Activated naive CD8-positive, alpha-beta T cell treated with anti-CD3 and anti-CD28 coated beads for 36 hours (primary cell): ENCODE measurements around the gene SIGLEC12. TPM values are rescaled to one million over a fixed set of nuclear protein-coding genes. Genes with fewer than 3 reads are reported as not detected.

Experiments
- DNase-seq: peaks from one replicate; pipeline ENCODE4 v3.0.0; 2021
- H3K27ac Mint-ChIP-seq: one replicate; pipeline ENCODE4 v1.8.0; 2022; ENCODE audit warnings: mild to moderate bottlenecking, moderate library complexity, mixed read lengths
- H3K27me3 Mint-ChIP-seq: one replicate; pipeline ENCODE4 v1.8.0; 2022; ENCODE audit warnings: mild to moderate bottlenecking, mixed read lengths
- H3K36me3 Mint-ChIP-seq: one replicate; pipeline ENCODE4 v1.8.0; 2021; ENCODE audit warnings: mild to moderate bottlenecking, mixed read lengths
- H3K4me1 Mint-ChIP-seq: one replicate; pipeline ENCODE4 v1.8.0; 2021; ENCODE audit warnings: mixed read lengths
- H3K4me3 Mint-ChIP-seq: one replicate; pipeline ENCODE4 v1.8.0; 2022; ENCODE audit warnings: mild to moderate bottlenecking, moderate library complexity, mixed read lengths
- H3K9me3 Mint-ChIP-seq: one replicate; pipeline ENCODE4 v1.8.0; 2022; ENCODE audit warnings: mixed read lengths
- total RNA-seq, 2 experiments: library from RNA; stranded (reverse); gene quantifications; one replicate each; pipeline ENCODE4 v1.2.3, GENCODE V29; 2021

Gene SIGLEC12
- under 1 TPM; 0.33 to 0.76 TPM for total RNA-seq

GRCh38 chr19:51501594-51502263, at the start of gene SIGLEC12:
Gene SIGLEC12, minus strand, starts transcription at chr19:51501800. Its CDS starts 67 bp downstream, at chr19:51501733.
- H3K9me3 Mint-ChIP-seq = no peaks in the 10 kb centered on the region
- no peak within 1 kb of the TSS for H3K4me3 Mint-ChIP-seq
- no peaks in the 10 kb centered on the region for H3K36me3 Mint-ChIP-seq
- H3K4me1 Mint-ChIP-seq = peaks cover 12% of the 10 kb centered on the region
- DNase-seq = peak; percentile 31
- no peaks in the 10 kb centered on the region for H3K27me3 Mint-ChIP-seq
- H3K27ac Mint-ChIP-seq = peak within 1 kb of the TSS; percentile 31

- no peaks in the 10 kb centered on the region for H3K9me3 Mint-ChIP-seq
- peaks cover 67% of the 10 kb centered on the region for H3K27me3 Mint-ChIP-seq
- H3K27ac Mint-ChIP-seq = no peak overlapping the region
- no peak for DNase-seq
- peaks cover 13% of the 10 kb centered on the region for H3K4me1 Mint-ChIP-seq
- no peak overlapping the region for H3K4me3 Mint-ChIP-seq
- H3K36me3 Mint-ChIP-seq = no peaks in the 10 kb centered on the region
Observed at GRCh38 chr19:51550848-51551672, 49.5 kb upstream of the SIGLEC12 start.

GRCh38 chr19:51549533-51550324, 48.1 kb upstream of the SIGLEC12 start:
- peaks cover 13% of the 10 kb centered on the region for H3K4me1 Mint-ChIP-seq
- no peaks in the 10 kb centered on the region for H3K9me3 Mint-ChIP-seq
- no peaks in the 10 kb centered on the region for H3K36me3 Mint-ChIP-seq
- DNase-seq = no peak
- no peak overlapping the region for H3K4me3 Mint-ChIP-seq
- H3K27ac Mint-ChIP-seq = no peak overlapping the region
- H3K27me3 Mint-ChIP-seq = peaks cover 65% of the 10 kb centered on the region

- H3K4me1 Mint-ChIP-seq = peaks cover 13% of the 10 kb centered on the region
- DNase-seq = no peak
- no peaks in the 10 kb centered on the region for H3K9me3 Mint-ChIP-seq
- H3K4me3 Mint-ChIP-seq = no peak overlapping the region
- H3K27ac Mint-ChIP-seq = no peak overlapping the region
- no peaks in the 10 kb centered on the region for H3K36me3 Mint-ChIP-seq
- H3K27me3 Mint-ChIP-seq = peaks cover 63% of the 10 kb centered on the region
Observed at GRCh38 chr19:51548891-51549305, 47.3 kb upstream of the SIGLEC12 start.

- no peaks in the 10 kb centered on the region for H3K36me3 Mint-ChIP-seq
- H3K4me3 Mint-ChIP-seq = no peak overlapping the region
- no peak for DNase-seq
- no peaks in the 10 kb centered on the region for H3K9me3 Mint-ChIP-seq
- no peak overlapping the region for H3K27ac Mint-ChIP-seq
- H3K27me3 Mint-ChIP-seq = peaks cover 64% of the 10 kb centered on the region
- peaks cover 13% of the 10 kb centered on the region for H3K4me1 Mint-ChIP-seq
Observed at GRCh38 chr19:51548213-51548651, 46.6 kb upstream of the SIGLEC12 start.

GRCh38 chr19:51547397-51548212, 46.0 kb upstream of the SIGLEC12 start:
- peaks cover 13% of the 10 kb centered on the region for H3K4me1 Mint-ChIP-seq
- no peak overlapping the region for H3K27ac Mint-ChIP-seq
- H3K4me3 Mint-ChIP-seq = no peak overlapping the region

GRCh38 chr19:51546650-51547396, 45.2 kb upstream of the SIGLEC12 start:
- H3K4me1 Mint-ChIP-seq = peaks cover 13% of the 10 kb centered on the region
- no peaks in the 10 kb centered on the region for H3K9me3 Mint-ChIP-seq
- H3K27ac Mint-ChIP-seq = no peak overlapping the region
- no peaks in the 10 kb centered on the region for H3K36me3 Mint-ChIP-seq
- no peak for DNase-seq
- H3K27me3 Mint-ChIP-seq = peaks cover 53% of the 10 kb centered on the region
- H3K4me3 Mint-ChIP-seq = no peak overlapping the region

More at GRCh38 chr19:51547397-51548212, 46.0 kb upstream of the SIGLEC12 start:
- Mint-ChIP-seq H3K9me3 (no peaks in the 10 kb centered on the region), H3K27me3 (peaks cover 58% of the 10 kb centered on the region), H3K36me3 (no peaks in the 10 kb centered on the region)
- DNase-seq = no peak

- H3K27ac Mint-ChIP-seq = no peak overlapping the region
- H3K9me3 Mint-ChIP-seq = no peaks in the 10 kb centered on the region
- no peak for DNase-seq
- H3K27me3 Mint-ChIP-seq = peaks cover 46% of the 10 kb centered on the region
- H3K36me3 Mint-ChIP-seq = no peaks in the 10 kb centered on the region
- no peak overlapping the region for H3K4me3 Mint-ChIP-seq
- peaks cover 9% of the 10 kb centered on the region for H3K4me1 Mint-ChIP-seq
Observed at GRCh38 chr19:51546107-51546649, 44.6 kb upstream of the SIGLEC12 start.

GRCh38 chr19:51544038-51544437, 42.4 kb upstream of the SIGLEC12 start:
- H3K27me3 Mint-ChIP-seq = peaks cover 42% of the 10 kb centered on the region
- no peaks in the 10 kb centered on the region for H3K9me3 Mint-ChIP-seq
- no peak overlapping the region for H3K4me3 Mint-ChIP-seq
- no peak for DNase-seq
- H3K36me3 Mint-ChIP-seq = no peaks in the 10 kb centered on the region
- H3K27ac Mint-ChIP-seq = no peak overlapping the region
- peaks cover 6% of the 10 kb centered on the region for H3K4me1 Mint-ChIP-seq

GRCh38 chr19:51542699-51543098, 41.1 kb upstream of the SIGLEC12 start:
- Mint-ChIP-seq H3K27ac (no peak overlapping the region), H3K9me3 (no peaks in the 10 kb centered on the region), H3K36me3 (no peaks in the 10 kb centered on the region), H3K4me3 (no peak overlapping the region), H3K27me3 (peaks cover 43% of the 10 kb centered on the region), H3K4me1 (peaks cover 6% of the 10 kb centered on the region)
- DNase-seq = no peak

GRCh38 chr19:51541458-51542357, 40.1 kb upstream of the SIGLEC12 start:
- no peaks in the 10 kb centered on the region for H3K36me3 Mint-ChIP-seq
- H3K27me3 Mint-ChIP-seq = peaks cover 43% of the 10 kb centered on the region
- H3K27ac Mint-ChIP-seq = no peak overlapping the region
- no peak overlapping the region for H3K4me3 Mint-ChIP-seq
- DNase-seq = no peak
- no peaks in the 10 kb centered on the region for H3K9me3 Mint-ChIP-seq
- peaks cover 5% of the 10 kb centered on the region for H3K4me1 Mint-ChIP-seq

- Mint-ChIP-seq H3K27me3 (peaks cover 45% of the 10 kb centered on the region), H3K27ac (no peak overlapping the region), H3K4me3 (no peak overlapping the region), H3K4me1 (no peaks in the 10 kb centered on the region), H3K9me3 (peaks cover 2% of the 10 kb centered on the region), H3K36me3 (no peaks in the 10 kb centered on the region)
- no peak for DNase-seq
Observed at GRCh38 chr19:51539821-51540366, 38.3 kb upstream of the SIGLEC12 start.
